ENCODE data around the gene ELFN1.

The ELFN1 gene

GRCh38 chr7:1752771-1753563, 82.9 kb downstream of the ELFN1 start:
- no peaks in the 10 kb centered on the region for H3K36me3 ChIP-seq (ENCODE audit: control insufficient read depth, insufficient read depth, low read length, severe bottlenecking)
- no peak overlapping the region for H3K9ac ChIP-seq (ENCODE audit: low read length)
- H3K4me1 ChIP-seq (ENCODE audit: control insufficient read depth, insufficient read depth, low read length), result peaks cover 3% of the 10 kb centered on the region
- H3K9me3 ChIP-seq (ENCODE audit: control insufficient read depth, low read length), result no peaks in the 10 kb centered on the region
- H3K4me3 ChIP-seq (ENCODE audit: low read length), result no peak overlapping the region
- DNase-seq (ENCODE audit: low read depth), result no peak
- H3K27me3 ChIP-seq (replicated peaks; ENCODE audit: control insufficient read depth, insufficient read depth, low read length), result peaks cover 67% of the 10 kb centered on the region

DNA sequence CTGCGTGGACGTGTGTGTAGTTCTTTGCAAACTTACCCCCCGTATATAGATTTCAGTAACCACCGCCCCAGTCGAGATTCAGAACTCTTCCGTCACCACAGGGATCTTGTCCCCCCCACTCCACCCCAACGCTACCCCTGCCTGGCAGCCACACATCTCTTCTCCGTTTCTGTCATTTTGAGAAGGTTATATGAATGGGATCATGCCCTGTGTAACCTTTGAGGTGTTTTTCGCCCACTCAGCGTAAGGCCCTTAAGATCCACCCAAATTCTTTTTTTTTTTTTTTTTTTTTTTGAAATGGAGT, 83.4 kb downstream of the ELFN1 start:
- DNase-seq (ENCODE audit: low read depth), result no peak
- peaks cover 3% of the 10 kb centered on the region for H3K4me1 ChIP-seq (ENCODE audit: control insufficient read depth, insufficient read depth, low read length)
- no peaks in the 10 kb centered on the region for H3K9me3 ChIP-seq (ENCODE audit: control insufficient read depth, low read length)
- H3K4me3 ChIP-seq (ENCODE audit: low read length), result no peak overlapping the region
- H3K9ac ChIP-seq (ENCODE audit: low read length), result no peak overlapping the region
- H3K27me3 ChIP-seq (replicated peaks; ENCODE audit: control insufficient read depth, insufficient read depth, low read length), result peaks cover 71% of the 10 kb centered on the region
- H3K36me3 ChIP-seq (ENCODE audit: control insufficient read depth, insufficient read depth, low read length, severe bottlenecking), result no peaks in the 10 kb centered on the region

DNA sequence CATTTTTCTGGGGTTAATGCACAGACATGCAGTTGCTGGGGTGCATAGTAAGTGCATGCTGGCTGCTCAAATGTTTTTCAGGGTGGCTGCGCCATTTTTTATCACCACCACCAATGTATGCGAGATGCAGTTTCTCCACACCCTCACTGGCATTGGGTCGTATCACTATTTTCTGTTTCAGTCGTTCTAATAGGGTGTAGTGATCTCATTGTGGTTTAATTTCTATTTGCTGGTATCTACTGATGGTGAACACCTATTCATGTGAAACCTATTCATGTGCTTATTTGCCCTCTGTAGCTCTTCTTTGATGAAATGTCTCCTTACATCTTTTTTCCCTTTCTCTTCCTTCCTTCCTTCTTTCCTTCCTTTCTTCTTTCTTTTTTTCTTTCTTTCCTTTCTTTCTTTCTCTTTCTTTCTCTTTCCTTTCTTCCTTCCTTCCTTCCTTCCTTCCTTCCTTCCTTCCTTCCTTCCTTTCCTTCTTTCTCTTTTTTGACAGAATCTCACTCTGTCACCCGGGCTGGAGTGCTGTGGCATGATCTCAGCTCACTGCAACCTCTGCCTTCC, 84.3 kb downstream of the ELFN1 start:
- Histone ChIP-seq H3K4me1 (ENCODE audit: control insufficient read depth, insufficient read depth, low read length) (peaks cover 3% of the 10 kb centered on the region), H3K9me3 (ENCODE audit: control insufficient read depth, low read length) (no peaks in the 10 kb centered on the region), H3K36me3 (ENCODE audit: control insufficient read depth, insufficient read depth, low read length, severe bottlenecking) (no peaks in the 10 kb centered on the region), H3K4me3 (ENCODE audit: low read length) (no peak overlapping the region), H3K9ac (ENCODE audit: low read length) (no peak overlapping the region), H3K27me3 (replicated peaks; ENCODE audit: control insufficient read depth, insufficient read depth, low read length) (peaks cover 67% of the 10 kb centered on the region)
- DNase-seq (ENCODE audit: low read depth), result no peak

DNA sequence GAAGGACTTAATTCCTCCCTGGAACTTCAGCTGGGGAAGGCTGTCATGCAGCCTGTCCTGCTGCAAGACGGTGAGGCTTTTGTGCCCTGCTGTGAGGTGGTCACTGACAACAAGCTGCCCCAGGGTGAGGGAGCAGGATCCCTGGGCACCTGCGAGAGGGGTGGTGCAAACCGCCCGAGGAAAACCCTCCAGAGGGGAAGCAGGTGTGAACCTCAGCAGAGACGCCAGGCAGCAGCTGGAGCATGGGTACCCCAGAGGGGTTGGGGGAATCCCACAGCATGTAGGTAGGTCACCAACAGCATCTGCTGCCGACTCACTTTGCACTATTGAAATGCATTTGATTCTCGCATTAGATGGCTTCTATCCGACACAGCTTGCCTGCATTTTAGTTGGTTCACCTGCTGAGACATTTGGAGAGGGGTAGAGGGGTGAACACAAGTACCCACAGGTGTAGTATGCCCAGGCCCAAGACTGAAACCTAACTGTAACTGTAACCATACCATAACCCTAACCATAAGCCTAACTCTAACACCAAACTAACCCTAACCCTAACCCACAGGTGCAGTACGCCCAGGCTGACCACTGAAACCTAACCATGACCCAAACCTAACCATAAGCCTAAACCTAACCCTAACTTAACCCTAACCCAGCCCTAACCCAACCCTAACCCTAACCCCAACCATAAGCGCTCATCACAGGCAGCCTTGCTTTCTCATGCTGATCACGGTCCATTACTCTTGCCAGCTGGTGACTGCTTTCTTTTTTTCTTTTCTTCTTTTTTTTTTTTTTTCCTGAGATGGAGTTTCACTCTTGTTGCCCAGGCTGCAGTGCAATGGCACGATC, 85.9 kb downstream of the ELFN1 start:
- H3K9ac ChIP-seq (ENCODE audit: low read length), result no peak overlapping the region
- H3K36me3 ChIP-seq (ENCODE audit: control insufficient read depth, insufficient read depth, low read length, severe bottlenecking), result no peaks in the 10 kb centered on the region
- H3K27me3 ChIP-seq (replicated peaks; ENCODE audit: control insufficient read depth, insufficient read depth, low read length), result peaks cover 53% of the 10 kb centered on the region
- no peak for DNase-seq (ENCODE audit: low read depth)
- H3K4me3 ChIP-seq (ENCODE audit: low read length), result no peak overlapping the region
- H3K4me1 ChIP-seq (ENCODE audit: control insufficient read depth, insufficient read depth, low read length), result no peaks in the 10 kb centered on the region
- no peaks in the 10 kb centered on the region for H3K9me3 ChIP-seq (ENCODE audit: control insufficient read depth, low read length)

GRCh38 chr7:1757601-1758000, 87.5 kb downstream of the ELFN1 start:
- no peak for DNase-seq (ENCODE audit: low read depth)
- Histone ChIP-seq H3K4me3 (ENCODE audit: low read length) (no peak overlapping the region), H3K4me1 (ENCODE audit: control insufficient read depth, insufficient read depth, low read length) (no peaks in the 10 kb centered on the region), H3K9me3 (ENCODE audit: control insufficient read depth, low read length) (no peaks in the 10 kb centered on the region), H3K27me3 (replicated peaks; ENCODE audit: control insufficient read depth, insufficient read depth, low read length) (peaks cover 49% of the 10 kb centered on the region), H3K9ac (ENCODE audit: low read length) (no peak overlapping the region), H3K36me3 (ENCODE audit: control insufficient read depth, insufficient read depth, low read length, severe bottlenecking) (no peaks in the 10 kb centered on the region)

- Histone ChIP-seq H3K9me3 (ENCODE audit: control insufficient read depth, low read length) (no peaks in the 10 kb centered on the region), H3K36me3 (ENCODE audit: control insufficient read depth, insufficient read depth, low read length, severe bottlenecking) (no peaks in the 10 kb centered on the region), H3K9ac (ENCODE audit: low read length) (no peak overlapping the region), H3K4me1 (ENCODE audit: control insufficient read depth, insufficient read depth, low read length) (no peaks in the 10 kb centered on the region), H3K27me3 (replicated peaks; ENCODE audit: control insufficient read depth, insufficient read depth, low read length) (peaks cover 44% of the 10 kb centered on the region), H3K4me3 (ENCODE audit: low read length) (no peak overlapping the region)
- DNase-seq (ENCODE audit: low read depth), result peak; percentile 23
Measured at GRCh38 chr7:1758028-1758858, 88.2 kb downstream of the ELFN1 start.

DNA sequence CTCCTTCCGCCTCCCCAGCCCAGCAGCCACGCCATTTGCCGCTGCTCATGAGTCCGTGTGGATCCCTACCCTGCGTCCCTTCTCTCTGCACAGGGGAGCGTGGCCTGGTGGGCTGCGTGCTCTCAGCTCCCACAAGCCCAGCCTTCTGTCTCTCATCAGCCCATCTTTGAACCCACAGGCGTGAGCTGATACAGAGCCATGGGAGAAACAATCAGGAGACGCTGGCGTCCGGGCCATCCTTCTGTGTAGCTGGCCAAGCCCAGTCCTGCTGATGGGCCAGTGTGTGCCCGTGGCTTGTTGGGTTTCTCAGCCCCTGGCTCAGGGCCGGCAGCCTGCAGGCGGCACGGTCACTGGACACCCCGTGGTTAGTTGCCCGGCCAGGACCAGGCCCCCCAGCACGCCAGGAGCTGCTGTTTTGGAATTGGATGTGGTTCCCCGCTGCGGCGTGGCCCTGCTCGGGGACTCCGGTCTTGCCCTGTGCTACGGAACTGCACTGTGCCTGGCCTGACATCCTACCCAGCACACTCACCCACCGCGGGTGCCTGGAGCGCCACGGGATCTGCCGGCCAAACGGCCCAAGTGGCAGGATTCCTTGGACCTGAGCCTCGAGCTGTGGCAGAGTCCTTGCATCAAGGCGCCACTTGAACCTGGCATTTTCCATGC, 88.9 kb downstream of the ELFN1 start:
- H3K4me1 ChIP-seq (ENCODE audit: control insufficient read depth, insufficient read depth, low read length), result no peaks in the 10 kb centered on the region
- H3K36me3 ChIP-seq (ENCODE audit: control insufficient read depth, insufficient read depth, low read length, severe bottlenecking), result no peaks in the 10 kb centered on the region
- DNase-seq (ENCODE audit: low read depth), result no peak
- no peaks in the 10 kb centered on the region for H3K9me3 ChIP-seq (ENCODE audit: control insufficient read depth, low read length)
- H3K4me3 ChIP-seq (ENCODE audit: low read length), result no peak overlapping the region
- H3K9ac ChIP-seq (ENCODE audit: low read length), result no peak overlapping the region
- peaks cover 39% of the 10 kb centered on the region for H3K27me3 ChIP-seq (replicated peaks; ENCODE audit: control insufficient read depth, insufficient read depth, low read length)

- peaks cover 22% of the 10 kb centered on the region for H3K27me3 ChIP-seq (replicated peaks; ENCODE audit: control insufficient read depth, insufficient read depth, low read length)
- no peak overlapping the region for H3K9ac ChIP-seq (ENCODE audit: low read length)
- H3K4me3 ChIP-seq (ENCODE audit: low read length), result no peak overlapping the region
- no peaks in the 10 kb centered on the region for H3K9me3 ChIP-seq (ENCODE audit: control insufficient read depth, low read length)
- DNase-seq (ENCODE audit: low read depth), result no peak
- H3K4me1 ChIP-seq (ENCODE audit: control insufficient read depth, insufficient read depth, low read length), result no peaks in the 10 kb centered on the region
- no peaks in the 10 kb centered on the region for H3K36me3 ChIP-seq (ENCODE audit: control insufficient read depth, insufficient read depth, low read length, severe bottlenecking)
Measured at GRCh38 chr7:1761097-1761496, 91.0 kb downstream of the ELFN1 start.

- H3K4me3 ChIP-seq (ENCODE audit: low read length), result no peak overlapping the region
- no peaks in the 10 kb centered on the region for H3K9me3 ChIP-seq (ENCODE audit: control insufficient read depth, low read length)
- no peak for DNase-seq (ENCODE audit: low read depth)
- H3K4me1 ChIP-seq (ENCODE audit: control insufficient read depth, insufficient read depth, low read length), result no peaks in the 10 kb centered on the region
- H3K9ac ChIP-seq (ENCODE audit: low read length), result no peak overlapping the region
- peaks cover 23% of the 10 kb centered on the region for H3K27me3 ChIP-seq (replicated peaks; ENCODE audit: control insufficient read depth, insufficient read depth, low read length)
- no peaks in the 10 kb centered on the region for H3K36me3 ChIP-seq (ENCODE audit: control insufficient read depth, insufficient read depth, low read length, severe bottlenecking)
Measured at GRCh38 chr7:1761774-1762173, 91.7 kb downstream of the ELFN1 start.

GRCh38 chr7:1762238-1762945, 92.3 kb downstream of the ELFN1 start:
- no peak overlapping the region for H3K9ac ChIP-seq (ENCODE audit: low read length)
- H3K27me3 ChIP-seq (replicated peaks; ENCODE audit: control insufficient read depth, insufficient read depth, low read length), result peaks cover 23% of the 10 kb centered on the region
- H3K4me3 ChIP-seq (ENCODE audit: low read length), result no peak overlapping the region
- H3K36me3 ChIP-seq (ENCODE audit: control insufficient read depth, insufficient read depth, low read length, severe bottlenecking), result no peaks in the 10 kb centered on the region
- no peak for DNase-seq (ENCODE audit: low read depth)
- H3K9me3 ChIP-seq (ENCODE audit: control insufficient read depth, low read length), result no peaks in the 10 kb centered on the region
- H3K4me1 ChIP-seq (ENCODE audit: control insufficient read depth, insufficient read depth, low read length), result no peaks in the 10 kb centered on the region
